Measurements from ENCODE around the gene OMA1.
"Not testable (repeated sequence)": the region's sequence is repeated elsewhere in the genome, so short reads cannot be mapped to it uniquely, and the experiment has no call there.

Gene OMA1

DNA sequence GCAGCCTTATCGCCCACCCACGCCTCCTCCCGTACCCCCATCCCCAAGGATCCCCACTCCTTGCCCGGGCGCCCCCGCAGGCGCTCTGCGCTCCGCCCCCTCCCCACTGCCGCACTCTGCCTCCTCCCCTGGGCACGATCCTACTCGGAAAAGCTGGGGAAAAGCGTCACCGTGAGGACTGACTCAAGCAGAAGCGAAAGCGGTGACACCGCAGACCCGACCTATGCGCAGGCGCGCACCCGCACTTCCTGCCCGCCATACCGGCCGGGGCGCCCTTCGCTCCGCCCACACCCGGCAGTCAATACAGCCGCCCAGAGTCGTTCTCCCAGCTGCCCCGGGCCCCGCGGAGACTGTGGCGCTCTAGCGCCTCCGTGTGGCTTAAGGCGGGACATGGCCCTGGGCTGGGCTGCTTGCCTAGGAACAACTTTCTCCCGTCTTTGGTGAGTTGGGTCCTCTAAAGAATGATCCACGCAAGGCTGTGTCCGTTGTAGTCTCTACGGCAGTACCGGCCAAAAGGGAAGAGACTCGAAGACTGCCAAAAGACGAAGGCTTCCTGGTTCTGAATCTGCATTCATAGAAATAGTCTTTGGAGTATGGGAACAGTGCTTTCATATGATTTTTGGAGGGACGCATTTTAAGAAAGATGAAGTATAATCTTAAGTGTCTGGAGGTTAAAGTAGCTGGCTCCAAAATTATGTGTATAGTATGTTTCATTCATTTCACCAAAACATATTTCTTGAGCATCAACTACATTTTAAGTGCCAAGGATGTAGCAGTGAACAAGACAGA is at the start of gene OMA1:
Gene OMA1, minus strand, starts transcription at position 207 of the 789 bp plus-strand sequence. CDS start 7,432 bp downstream, outside the sequence.
- peak; percentile 98 for DNase-seq

DNA sequence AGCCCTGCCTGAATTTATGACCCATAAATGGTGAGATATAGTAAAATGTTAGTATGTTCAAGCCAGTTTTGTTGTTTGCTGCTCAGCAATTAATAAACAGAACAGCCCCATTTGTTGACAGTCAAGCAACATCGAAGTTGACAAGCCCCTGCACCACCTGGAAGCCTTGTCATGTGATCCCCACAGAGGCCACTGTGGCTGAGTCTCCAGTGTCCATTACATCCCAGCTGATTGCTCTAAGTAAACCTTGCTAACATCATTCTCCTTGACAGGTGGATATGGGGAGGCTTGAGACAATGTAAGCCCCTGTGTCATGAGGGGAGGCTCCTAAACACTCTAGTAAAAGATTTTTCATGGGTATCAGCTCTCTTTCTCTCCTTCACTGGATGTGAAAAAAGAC is 48.0 kb upstream of the OMA1 start:
- DNase-seq, result no peak

DNA sequence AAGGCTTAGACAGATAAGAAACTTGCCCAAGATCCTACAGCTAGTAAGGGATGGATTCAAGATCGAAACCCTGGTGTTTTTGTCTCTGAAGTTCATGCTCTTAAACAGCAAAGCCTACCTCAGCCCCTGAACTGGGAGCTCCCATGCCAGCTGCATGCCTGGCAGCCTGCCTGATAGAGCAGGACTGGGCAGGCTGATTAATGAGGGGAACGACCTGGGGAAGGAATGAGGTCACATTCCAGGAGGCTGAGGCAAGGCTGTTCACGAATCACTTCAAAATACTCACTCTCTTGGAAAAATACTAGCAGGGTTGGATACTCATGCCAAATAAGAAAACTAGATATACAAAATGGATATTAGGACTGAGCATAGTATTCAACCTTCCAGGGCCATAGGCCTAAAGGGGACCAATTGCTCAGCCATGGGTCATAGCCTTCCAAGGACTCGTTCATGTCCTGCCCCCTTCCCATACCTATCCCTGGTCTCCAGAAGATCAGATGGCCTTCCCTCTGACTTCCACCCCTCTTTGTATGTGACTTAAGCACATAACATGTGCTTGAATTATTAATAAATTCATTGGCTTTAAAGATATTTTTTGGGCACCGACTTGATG is 46.1 kb upstream of the OMA1 start:
- no peak for DNase-seq

DNA sequence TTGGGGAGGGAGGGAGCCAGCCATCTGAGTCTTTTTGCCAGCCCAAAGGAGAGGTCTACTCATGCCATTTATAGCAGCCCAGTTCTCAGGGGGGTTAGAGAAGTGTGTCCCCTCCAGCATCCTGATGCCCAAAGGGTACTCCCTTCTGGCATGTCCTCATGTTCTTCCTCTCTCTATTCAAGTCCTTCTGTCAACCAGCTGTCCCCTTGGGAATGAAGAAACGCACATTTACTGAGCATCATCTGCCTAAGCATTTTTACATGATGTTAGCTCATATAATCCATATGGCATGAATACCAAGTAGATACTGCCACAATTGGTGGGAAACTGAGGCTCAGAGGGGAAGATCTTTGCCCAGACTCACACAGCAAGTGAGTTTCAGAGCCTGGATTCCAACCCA is 45.3 kb upstream of the OMA1 start:
- DNase-seq, result no peak

DNA sequence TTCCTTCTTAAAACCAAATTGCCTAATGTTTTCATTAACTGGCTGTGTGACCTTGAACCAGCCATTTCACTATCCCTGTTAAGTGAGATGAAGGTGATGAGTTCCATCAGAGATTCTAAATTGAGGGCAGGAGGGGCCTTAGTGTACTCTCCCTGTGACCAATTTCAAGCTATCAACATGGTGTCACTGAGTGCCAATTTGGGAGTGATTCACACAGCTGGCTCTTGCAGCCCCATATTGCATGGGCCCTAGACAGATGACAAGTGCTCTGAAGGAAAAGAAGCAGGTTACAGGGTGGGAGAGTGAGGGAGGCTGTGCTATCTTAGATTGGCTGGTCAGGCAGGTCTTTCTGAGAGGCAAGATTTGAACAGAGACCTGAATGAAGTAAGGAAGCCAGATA is 43.5 kb upstream of the OMA1 start:
- DNase-seq, result no peak

DNA sequence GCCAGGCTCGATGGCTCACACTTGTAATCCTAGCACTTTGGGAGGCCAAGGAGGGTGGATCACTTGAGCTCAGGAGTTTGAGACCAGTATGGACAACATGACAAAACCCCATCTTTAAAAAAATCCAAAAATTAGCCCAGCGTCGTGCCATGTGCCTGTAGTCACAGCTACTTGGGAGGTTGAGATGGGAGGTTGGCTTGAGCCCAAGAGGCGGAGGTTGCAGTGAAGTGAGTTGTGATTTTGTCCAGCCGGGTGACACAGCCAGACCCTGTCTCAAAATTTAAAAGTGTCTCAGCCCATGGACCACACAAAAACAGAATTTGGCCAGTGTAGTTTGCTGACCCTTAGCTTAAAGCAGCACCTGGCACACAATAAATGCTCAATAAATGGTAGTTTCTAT is 41.9 kb upstream of the OMA1 start:
- no peak for DNase-seq

DNA sequence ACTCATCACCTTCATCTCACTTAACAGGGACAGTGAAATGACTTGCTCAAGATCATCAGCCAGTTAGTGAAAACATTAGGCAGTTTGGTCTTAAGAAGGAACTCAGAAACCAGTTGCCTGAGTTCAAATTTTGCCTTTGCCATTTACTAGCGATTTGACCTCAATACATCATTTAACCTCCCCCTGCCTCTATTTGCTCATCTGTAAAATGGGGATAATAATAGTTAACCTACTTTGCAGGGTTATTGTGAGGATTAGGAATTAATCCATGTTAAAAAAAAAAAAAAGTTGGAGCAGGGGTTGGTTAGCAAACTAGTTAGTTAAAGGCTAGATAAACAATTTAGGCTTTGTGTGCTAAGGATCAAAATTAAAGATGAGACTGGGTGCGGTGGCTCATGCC is 41.1 kb upstream of the OMA1 start:
- no peak for DNase-seq

DNA sequence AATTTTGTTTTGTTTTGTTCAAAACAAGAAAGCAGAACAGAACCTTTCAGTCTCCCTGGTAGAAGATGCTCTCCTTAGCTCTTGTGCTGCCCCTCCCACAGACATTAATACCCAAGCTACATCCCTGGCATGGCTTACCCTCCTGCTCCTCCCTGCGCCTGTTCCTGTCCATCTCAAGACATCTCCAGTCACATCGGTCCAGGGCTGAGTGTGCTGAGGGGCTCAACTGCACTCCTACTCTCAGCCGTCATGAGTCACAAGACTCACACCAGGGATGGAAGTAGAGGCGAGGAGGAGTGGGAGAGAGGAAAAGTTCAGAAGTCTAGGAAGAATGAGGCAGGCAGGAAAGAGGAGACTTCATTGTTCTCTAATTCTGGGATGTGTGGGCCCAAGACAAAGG is 39.7 kb upstream of the OMA1 start:
- DNase-seq, result no peak

DNA sequence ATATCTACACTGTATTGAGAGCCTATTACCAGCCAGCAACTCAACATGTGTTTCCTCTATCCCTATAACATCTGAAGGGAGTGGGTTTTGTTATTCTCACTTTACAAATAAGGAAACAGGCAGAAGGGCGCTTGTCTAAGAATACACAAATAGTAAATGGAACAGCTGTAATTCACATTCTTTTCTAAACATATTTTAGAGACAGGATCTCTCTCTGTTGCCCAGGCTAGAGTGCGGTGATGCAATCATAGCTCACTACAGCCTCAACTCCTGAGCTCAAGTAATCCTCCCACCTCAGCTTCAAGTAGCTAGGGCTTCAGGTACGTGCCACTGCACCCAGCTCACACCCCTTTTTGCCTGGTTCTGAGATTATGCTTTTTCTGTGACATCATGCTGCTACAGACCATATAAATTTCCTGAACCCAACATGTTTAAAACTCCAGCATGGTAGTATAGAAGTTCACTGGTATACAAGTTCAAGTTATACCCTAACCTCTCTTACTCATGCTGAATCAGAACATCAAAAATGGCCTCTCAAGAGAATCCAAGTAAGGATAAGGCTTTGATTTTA is 39.1 kb upstream of the OMA1 start:
- DNase-seq, result no peak

DNA sequence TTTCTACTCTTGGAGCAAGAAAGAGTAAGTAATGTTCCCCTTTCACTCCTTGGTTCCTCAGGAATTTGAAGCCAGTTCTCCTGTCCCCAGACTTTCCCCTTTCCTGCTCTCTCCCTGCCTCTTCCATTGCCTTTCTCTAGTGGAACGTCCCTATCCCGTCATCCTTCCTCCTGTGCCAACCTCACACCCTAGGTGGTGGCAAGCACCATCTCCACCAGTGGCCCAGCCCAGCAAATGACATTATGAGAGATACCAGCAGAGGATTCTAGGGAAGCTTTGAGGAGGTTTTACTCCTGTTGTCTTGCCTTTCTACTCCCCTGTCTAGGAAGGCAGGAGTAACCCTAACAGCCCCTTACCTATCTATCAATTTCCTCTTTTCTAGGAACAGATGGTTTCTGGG is 38.6 kb upstream of the OMA1 start:
- no peak for DNase-seq

DNA sequence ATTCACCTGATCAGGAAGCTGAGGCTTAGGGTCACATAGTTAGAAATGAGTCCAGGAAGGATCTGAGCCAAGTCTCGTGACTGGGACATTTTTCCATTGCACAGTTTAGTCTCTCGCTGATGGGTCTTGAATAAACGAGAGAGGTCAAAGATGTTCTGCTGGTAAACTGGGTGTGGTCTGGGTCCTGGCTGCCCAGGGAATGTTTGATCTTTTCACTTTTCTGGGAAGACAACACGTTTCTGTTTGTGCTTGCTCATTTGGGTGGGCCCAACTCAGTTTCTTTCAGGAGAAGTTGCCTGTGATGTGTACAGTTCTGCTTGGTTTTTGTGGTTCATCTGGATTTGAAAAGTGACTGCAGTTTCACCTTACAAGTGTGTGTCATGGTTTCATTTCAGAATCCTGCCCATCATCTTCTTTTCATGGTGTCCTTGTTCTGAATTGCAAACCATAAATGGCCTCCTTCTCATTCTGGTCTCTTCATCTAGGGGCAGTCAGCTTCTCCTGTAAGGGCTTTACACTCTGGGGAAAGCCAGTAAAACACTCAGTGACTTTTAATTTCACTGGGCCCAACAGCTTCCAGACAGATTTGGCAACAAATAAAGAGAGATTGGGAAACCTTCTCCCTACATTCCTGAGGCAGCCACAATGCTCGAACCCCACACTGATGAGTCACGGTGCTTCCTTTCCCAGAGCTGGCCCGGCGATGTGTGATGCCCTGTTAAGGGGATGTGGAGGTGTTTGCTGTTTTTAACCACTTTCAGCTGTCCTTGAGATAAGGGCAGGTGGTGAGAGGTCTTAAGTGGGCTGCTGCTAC is 37.8 kb upstream of the OMA1 start:
- DNase-seq, result peak; percentile 35 to 37

DNA sequence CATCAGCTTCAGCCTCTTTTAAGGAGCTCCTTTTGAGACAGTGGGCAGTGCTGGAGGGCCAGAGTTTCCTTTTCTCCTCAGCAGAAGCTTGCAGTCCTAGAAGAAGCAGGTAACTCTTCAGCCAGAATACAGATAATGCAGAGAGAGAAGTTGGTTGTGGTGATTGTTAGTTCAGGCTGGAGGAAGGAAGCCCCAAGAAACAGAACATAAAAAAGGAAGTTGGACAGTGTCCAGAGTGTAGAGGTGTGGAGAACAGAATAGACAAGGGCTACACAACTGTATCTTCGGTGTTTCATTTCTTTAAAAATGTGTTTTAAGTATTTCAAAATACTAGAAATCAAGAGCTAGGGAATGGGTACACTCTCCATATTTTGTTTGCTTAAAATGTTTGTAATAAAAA is 37.0 kb upstream of the OMA1 start:
- DNase-seq, result no peak

DNA sequence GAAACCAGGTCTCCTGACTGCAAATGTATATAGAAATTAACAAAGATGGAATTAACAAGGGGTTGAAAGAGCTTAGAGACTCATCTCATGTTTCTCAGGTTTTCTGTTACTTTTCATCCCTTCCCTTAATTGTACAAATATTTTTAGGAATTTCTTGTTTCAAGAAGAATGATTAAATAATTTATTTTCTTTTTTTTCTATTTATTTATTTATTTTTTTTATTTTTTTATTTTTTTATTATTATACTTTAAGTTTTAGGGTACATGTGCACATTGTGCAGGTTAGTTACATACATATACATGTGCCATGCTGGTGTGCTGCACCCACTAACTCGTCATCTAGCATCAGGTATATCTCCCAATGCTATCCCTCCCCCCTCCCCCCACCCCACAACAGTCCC is 35.6 kb upstream of the OMA1 start:
- not testable (repeated sequence) for DNase-seq

DNA sequence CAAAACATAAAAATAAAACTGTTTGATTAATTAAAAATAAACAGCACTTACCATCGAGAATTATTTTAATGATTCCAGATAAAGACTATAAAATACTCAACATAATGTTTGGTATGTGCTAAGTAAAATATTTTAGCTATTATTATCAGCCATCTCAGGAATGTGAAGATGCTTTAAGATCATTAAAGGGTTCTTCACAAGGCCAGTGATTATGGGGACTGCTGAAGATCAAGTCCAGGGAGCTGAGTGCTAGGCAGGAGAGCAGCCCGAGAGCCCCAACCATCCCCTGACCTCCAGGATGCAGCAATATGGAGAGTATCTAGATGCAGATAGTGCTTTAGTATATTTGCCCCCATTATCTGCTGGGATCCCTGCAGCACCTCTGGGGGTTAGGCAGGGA is 35.1 kb upstream of the OMA1 start:
- no peak for DNase-seq

DNA sequence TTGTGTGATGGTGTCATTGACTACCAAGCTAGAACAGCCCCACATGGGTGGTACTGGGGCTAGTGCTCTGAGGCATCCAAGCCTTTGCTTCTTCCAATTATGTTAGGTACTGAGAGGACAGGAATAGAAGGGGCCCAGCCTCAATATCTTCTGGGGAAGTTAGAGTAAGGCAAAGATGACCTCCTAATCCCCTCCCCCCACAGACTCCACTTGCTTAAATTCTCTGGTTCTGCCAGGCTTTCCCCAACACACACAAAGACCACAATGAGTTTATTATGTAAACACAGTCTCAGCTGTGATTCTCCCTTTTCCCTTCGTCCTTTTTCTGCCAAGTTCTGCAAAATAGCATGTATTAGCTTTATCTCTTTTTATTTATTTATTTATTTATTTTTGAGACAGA is 33.7 kb upstream of the OMA1 start:
- DNase-seq, result no peak

DNA sequence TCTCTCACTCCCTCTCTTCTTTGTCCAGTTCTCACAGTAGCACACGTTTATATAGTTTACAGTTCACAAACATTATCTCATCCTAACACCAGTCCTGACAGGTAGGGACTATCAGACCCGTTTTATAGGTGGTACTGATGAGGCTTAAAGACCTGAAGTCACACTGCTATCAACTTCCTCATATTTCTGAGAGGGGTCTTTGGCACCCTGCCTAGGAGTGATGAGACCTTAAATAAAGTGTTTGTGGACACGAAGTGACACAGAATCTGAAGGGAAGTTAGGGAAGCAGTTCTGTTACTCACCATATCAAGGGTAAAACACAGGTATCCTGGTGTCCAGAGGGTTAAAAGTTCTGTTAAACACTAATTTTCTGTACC is 31.1 kb upstream of the OMA1 start:
- no peak for DNase-seq

DNA sequence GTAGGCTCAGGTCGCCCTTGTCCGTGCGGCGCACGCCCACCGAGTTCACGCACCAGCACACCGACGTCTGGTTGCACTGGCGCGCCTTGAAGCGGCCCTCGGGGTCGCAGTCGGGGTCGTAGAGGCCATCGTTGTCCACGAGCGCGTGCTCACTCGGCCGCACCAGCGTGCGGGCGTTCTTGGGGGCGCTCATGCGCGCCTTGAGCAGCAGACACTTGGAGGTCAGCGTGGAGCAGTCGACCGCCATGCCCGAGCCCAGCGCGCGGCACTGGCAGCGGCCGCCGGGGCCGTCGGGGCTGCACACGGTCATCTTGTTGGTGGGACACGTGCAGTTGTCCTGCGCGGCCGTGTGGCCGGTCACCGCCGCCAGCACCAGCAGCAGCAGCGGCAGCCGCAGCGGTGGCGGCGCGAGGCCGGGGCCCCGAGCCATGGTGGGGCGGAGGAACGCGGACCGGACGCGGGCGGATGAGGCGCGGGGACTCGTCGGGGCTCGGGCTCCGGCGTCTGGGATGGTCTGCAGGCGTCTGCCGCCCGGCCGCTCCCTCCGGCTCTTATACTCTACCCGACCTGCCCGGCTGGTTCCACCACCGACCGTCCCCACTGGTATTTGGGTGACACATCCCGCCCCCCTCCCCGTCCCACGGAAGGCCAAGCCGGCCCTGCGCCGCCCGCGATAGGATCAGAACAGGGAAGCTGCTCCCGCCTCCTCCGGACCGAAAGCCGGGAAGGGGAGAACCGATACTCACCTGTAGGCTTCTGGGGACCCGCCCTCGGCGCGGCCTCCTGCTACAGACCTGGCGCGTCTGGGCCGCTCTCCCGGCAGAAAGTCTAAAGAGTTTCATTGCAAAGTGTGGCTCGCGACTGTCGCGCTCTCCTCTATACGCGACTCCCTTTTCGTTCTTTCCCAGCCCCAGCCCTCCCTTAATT is 30.5 kb upstream of the OMA1 start, which contains the start of gene TACSTD2:
Gene TACSTD2, minus strand, starts transcription at position 526 of the 927 bp plus-strand sequence. Its CDS starts 96 bp downstream, at position 430.
- DNase-seq, result peak in 1 of 2 experiments; percentile 28

DNA sequence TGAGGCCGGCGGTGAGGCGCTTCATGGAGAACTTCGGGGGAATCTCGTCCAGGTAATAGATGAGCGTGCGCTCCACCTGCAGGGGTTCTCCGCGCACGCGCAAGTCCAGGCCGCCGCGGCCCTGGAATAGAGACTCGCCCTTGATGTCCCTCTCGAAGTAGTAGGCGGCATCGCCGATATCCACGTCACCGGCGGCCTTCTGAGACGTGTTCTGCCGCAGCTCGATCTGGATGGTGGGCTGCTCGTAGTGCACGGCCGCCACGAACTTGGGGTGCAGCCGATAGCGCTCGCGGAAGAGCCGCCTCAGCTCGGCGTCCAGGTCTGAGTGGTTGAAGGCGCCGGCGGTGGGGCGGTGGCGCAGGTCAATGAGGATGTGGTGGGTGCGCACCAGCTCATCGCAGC is 29.8 kb upstream of the OMA1 start:
- peak; percentile 34 to 47 for DNase-seq

DNA sequence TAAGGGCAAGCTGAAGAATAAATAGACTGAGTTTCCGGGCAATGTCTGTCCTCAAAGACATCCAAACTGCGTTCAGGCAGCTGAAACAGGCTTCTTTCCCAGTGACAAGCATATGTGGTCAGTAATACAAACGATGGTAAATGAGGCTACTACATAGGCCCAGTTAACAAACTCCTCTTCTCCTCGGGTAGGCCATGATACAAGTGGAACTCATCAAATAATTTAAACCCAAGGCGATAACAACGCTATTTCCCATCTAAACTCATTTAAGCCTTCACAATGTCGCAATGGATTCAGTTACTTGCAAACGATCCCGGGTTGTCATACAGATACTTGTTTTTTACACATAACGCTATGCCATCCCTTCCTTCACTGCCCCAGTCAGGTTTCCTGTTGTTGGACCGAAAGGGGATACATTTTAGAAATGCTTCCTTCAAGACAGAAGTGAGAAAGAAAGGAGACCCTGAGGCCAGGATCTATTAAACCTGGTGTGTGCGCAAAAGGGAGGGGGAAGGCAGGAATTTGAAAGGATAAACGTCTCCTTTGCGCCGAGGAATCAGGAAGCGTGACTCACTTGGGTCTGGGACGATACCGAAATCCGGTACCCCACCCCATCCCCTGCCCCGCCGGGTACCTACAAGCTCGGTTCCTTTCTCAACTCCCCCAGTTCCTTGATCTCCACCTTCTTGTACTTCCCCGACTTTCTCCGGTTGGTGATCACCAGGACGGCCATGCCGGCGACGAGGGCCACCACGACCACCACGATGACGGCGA is 29.2 kb upstream of the OMA1 start:
- no peak for DNase-seq

DNA sequence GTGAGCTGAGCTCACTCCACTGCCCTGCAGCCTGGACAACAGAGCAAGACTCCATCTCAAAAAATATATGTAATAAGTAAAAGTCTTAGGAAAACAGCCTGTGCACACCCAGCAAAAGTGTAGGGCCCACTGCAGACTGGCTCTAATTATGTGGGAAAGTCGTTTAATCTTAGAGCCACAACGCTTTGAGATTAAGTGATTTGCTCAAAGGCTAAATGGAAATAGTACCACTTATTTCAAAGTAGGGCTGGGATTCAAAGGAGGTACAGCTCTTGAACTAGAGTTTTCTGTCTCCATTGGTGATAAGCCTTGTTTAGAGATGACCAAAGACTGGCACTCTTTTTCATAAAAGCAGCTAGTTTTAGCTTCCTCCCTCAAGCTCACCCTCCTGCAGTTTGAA is 28.3 kb upstream of the OMA1 start:
- DNase-seq, result no peak
